Measurements from ENCODE around the gene C17orf67.

The C17orf67 gene

GRCh38 chr17:56833057-56833808 lies 487 bp downstream of the C17orf67 start:
- no peak for DNase-seq (ENCODE audit: low read depth, low spot score)

- DNase-seq (ENCODE audit: low read depth, low spot score), result no peak
These were observed 1.3 kb downstream of the C17orf67 start for GRCh38 chr17:56832446-56832845.

GRCh38 chr17:56831369-56832095 lies 2.2 kb downstream of the C17orf67 start:
- no peak for DNase-seq (ENCODE audit: low read depth, low spot score)

- no peak for DNase-seq (ENCODE audit: low read depth, low spot score)
These were observed 2.9 kb downstream of the C17orf67 start for GRCh38 chr17:56830726-56831368.

GRCh38 chr17:56826611-56827414 lies 6.9 kb downstream of the C17orf67 start:
- DNase-seq (ENCODE audit: low read depth, low spot score), result no peak

GRCh38 chr17:56824503-56824902 lies 9.2 kb downstream of the C17orf67 start:
- no peak for DNase-seq (ENCODE audit: low read depth, low spot score)

GRCh38 chr17:56823848-56824247 lies 9.9 kb downstream of the C17orf67 start:
- no peak for DNase-seq (ENCODE audit: low read depth, low spot score)

- DNase-seq (ENCODE audit: low read depth, low spot score), result no peak
These were observed 11.0 kb downstream of the C17orf67 start for GRCh38 chr17:56822725-56823124.

- no peak for DNase-seq (ENCODE audit: low read depth, low spot score)
These were observed 11.7 kb downstream of the C17orf67 start for GRCh38 chr17:56821847-56822534.

GRCh38 chr17:56820207-56820606 lies 13.5 kb downstream of the C17orf67 start:
- DNase-seq (ENCODE audit: low read depth, low spot score), result no peak

- DNase-seq (ENCODE audit: low read depth, low spot score), result peak; percentile 69
These were observed 14.1 kb downstream of the C17orf67 start for GRCh38 chr17:56819431-56820145.

- no peak for DNase-seq (ENCODE audit: low read depth, low spot score)
These were observed 14.7 kb downstream of the C17orf67 start for GRCh38 chr17:56819030-56819429.

- no peak for DNase-seq (ENCODE audit: low read depth, low spot score)
These were observed 16.7 kb downstream of the C17orf67 start for GRCh38 chr17:56817066-56817465.

GRCh38 chr17:56815711-56816110 lies 18.0 kb downstream of the C17orf67 start:
- no peak for DNase-seq (ENCODE audit: low read depth, low spot score)

GRCh38 chr17:56812901-56813388 lies 20.8 kb downstream of the C17orf67 start:
- no peak for DNase-seq (ENCODE audit: low read depth, low spot score)

- DNase-seq (ENCODE audit: low read depth, low spot score), result no peak
These were observed 22.6 kb downstream of the C17orf67 start for GRCh38 chr17:56810891-56811775.

- no peak for DNase-seq (ENCODE audit: low read depth, low spot score)
These were observed 23.4 kb downstream of the C17orf67 start for GRCh38 chr17:56810343-56810742.

- DNase-seq (ENCODE audit: low read depth, low spot score), result no peak
These were observed 23.9 kb downstream of the C17orf67 start for GRCh38 chr17:56809820-56810179.

- no peak for DNase-seq (ENCODE audit: low read depth, low spot score)
These were observed 24.5 kb downstream of the C17orf67 start for GRCh38 chr17:56809106-56809819.
